Stimulated activated CD4-positive, alpha-beta T cell treated with anti-CD3 and anti-CD28 coated beads, Interleukin-15, amount 100 ng/mL, for 1 hour (primary cell): ENCODE data around the gene SPO11.
A peak's percentile ranks its signal among the peaks of the same experiment; 100 is the strongest.

Experiments
- DNase-seq, 2 donors: peaks; one replicate each; pipeline ENCODE4 v3.0.0-alpha.2; 2020; ENCODE audit warnings: low read depth in 1 of 2, low spot score in 1 of 2

SPO11 gene

DNA sequence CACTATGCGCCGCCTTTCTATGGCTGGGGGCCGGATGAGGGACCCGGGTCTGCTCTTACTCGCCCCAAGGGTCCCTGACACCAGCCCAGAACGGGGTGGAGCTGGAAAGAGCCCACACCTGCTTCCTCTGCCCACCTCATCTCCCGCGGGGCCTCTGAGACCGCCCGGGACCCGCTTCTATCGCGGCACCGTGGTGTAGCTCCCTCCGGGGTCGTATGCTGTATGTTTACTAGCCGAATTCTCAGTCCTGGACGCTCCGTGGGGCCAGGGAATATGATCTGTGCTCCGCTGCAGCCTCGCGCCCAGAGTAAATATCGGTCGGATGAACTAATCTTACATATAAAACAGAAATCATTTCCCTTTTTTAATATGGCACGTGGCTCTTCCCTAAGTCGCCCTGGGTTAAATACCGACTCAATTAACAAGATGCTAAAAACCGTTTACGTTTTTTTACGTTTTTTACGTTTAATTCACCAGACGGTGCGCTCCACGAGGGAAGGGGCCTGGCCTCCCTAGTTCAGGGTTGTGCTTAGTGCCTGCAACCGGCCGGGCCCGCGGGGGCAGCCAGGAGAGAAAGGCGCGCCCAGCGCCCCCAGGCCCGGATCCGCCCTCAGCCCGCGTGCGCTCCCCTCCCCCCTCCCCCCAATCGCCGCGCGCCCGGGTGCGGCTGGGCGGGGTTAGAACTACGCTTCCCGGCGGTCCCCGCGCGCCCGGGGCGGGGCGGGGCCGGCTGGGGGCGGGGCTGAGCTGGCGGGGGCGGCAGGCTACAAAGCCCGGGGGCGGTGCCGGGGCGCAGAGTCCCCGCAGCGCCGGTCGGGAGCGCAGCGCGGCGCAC, 61.2 kb downstream of the SPO11 start, which contains the start of gene RBM38:
RBM38 (plus strand) TSS at position 793 of the 835 bp plus-strand sequence. CDS start 186 bp downstream, outside the sequence.
- peak; percentile 63 to 79 for DNase-seq

DNA sequence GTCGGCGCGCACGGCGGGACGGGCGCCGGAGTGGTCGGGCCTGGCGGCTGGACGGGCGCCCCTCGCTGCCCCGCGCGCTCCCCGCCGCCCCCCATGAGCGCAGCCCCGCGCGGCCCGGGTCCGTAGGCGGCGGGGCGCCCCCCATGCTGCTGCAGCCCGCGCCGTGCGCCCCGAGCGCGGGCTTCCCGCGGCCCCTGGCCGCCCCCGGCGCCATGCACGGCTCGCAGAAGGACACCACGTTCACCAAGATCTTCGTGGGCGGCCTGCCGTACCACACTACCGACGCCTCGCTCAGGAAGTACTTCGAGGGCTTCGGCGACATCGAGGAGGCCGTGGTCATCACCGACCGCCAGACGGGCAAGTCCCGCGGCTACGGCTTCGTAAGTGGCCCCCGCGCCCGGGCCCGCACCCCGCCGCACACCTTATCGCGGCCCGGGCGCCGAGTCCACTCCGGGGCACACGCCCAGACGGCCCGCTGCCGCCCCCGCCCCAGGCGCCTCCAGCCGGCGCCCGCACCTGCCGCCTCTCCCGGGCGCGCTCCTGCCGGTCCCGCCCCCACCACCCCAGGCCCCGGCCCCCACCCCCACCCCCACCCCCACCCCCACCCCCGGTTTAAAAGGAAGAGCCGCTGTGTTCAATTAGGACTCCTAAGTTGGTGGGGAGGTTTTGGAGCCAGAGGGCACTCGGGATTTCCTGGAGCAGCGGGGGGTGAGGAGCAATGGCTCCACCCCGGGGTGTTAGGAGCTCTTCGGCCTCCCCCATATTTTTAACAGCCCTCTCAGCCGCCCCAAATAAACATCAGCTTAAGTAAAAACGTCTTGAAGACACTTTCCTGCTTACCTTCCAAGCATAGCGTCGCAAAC, 62.1 kb downstream of the SPO11 start:
- no peak for DNase-seq

DNA sequence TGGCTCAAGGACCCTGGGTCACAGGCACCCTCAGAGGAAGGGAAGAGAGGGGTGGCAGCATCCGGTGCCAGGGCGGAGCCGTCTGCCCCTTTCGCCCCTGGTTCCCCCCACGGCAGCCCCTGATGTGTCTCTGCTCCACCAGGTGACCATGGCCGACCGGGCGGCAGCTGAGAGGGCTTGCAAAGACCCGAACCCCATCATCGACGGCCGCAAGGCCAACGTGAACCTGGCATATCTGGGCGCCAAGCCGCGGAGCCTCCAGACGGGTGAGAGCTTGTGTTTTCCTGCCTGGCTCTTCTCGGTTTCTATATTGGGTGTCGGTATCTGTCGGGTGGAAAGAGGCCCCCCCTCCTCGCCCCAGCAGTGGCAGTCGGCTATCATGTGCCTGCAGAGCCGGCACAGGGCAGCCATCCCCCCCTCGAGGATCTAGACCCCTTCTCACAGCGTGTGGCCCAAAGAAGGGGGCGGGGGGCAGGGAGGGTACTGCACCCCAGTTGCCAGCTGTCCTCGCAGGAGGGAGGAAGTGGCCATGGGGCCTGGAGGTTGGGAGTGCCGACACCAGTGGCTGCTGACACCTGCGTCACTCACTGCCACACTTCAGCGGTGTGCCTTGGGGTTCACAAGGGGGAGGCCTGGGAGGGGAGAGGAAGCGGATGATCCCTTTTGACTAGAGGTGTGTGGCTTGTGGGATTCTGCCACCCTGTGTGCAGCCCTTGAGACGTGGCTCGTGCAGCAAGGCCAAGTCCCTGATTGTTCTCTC, 63.1 kb downstream of the SPO11 start:
- DNase-seq, result peak; percentile 49 to 62
